ENCODE measurements around the gene CACNB3. TPM values are rescaled to one million over a fixed set of nuclear protein-coding genes. Genes with fewer than 3 reads are reported as not detected.

CACNB3 gene
- total RNA-seq, 2 donors from 2014 or later: 17.8 to 30.5 TPM

- DNase-seq (ENCODE audit: low spot score) (no peak), ATAC-seq (ENCODE audit: insufficient number of reproducible peaks, low FRiP score, low read depth) (no peak)
- Histone ChIP-seq H3K9me3 (no peaks in the 10 kb centered on the region), H3K27me3 (replicated peaks; ENCODE audit: insufficient read depth) (no peaks in the 10 kb centered on the region), H3K36me3 (peaks cover 11% of the 10 kb centered on the region), H3K4me1 (ENCODE audit: control insufficient read depth in 1 of 2, low read depth in 2 of 2) (peaks cover 38 to 85% of the 10 kb centered on the region in 2 donors), H3K4me3 (no peak overlapping the region), H3K27ac (no peak overlapping the region)
- TF ChIP-seq CTCF (IDR thresholded peaks at IDR 0.05): no peak
Observed at GRCh38 chr12:48783432-48783831, 34.9 kb upstream of the CACNB3 start.

- no peak for TF ChIP-seq CTCF (IDR thresholded peaks at IDR 0.05)
- H3K27me3 ChIP-seq (replicated peaks; ENCODE audit: insufficient read depth): no peaks in the 10 kb centered on the region
- no peak for ATAC-seq (ENCODE audit: insufficient number of reproducible peaks, low FRiP score, low read depth)
- H3K4me3 ChIP-seq: peak overlapping the region; percentile 89
- no peaks in the 10 kb centered on the region for H3K9me3 ChIP-seq
- H3K4me1 ChIP-seq (ENCODE audit: control insufficient read depth in 1 of 2, low read depth in 2 of 2): peaks cover 19 to 58% of the 10 kb centered on the region in 2 donors
- H3K27ac ChIP-seq: peak overlapping the region; percentile 96 to 97
- H3K36me3 ChIP-seq: peaks cover 11% of the 10 kb centered on the region
- no peak for DNase-seq (ENCODE audit: low spot score)
Observed at GRCh38 chr12:48786591-48787544, 31.4 kb upstream of the CACNB3 start.

GRCh38 chr12:48787791-48788523 lies 30.3 kb upstream of the CACNB3 start:
- H3K9me3 ChIP-seq: no peaks in the 10 kb centered on the region
- no peak for TF ChIP-seq CTCF (IDR thresholded peaks at IDR 0.05)
- H3K27me3 ChIP-seq (replicated peaks; ENCODE audit: insufficient read depth): no peaks in the 10 kb centered on the region
- peaks cover 13 to 47% of the 10 kb centered on the region in 2 donors for H3K4me1 ChIP-seq (ENCODE audit: control insufficient read depth in 1 of 2, low read depth in 2 of 2)
- DNase-seq (ENCODE audit: low spot score): no peak
- peak overlapping the region; percentile 89 for H3K4me3 ChIP-seq
- peak overlapping the region; percentile 96 to 97 for H3K27ac ChIP-seq
- H3K36me3 ChIP-seq: peaks cover 3% of the 10 kb centered on the region
- no peak for ATAC-seq (ENCODE audit: insufficient number of reproducible peaks, low FRiP score, low read depth)

- Histone ChIP-seq H3K27me3 (replicated peaks; ENCODE audit: insufficient read depth) (no peaks in the 10 kb centered on the region), H3K36me3 (no peaks in the 10 kb centered on the region), H3K9me3 (no peaks in the 10 kb centered on the region), H3K4me3 (peak overlapping the region; percentile 89), H3K27ac (peak overlapping the region; percentile 96 to 97), H3K4me1 (ENCODE audit: control insufficient read depth in 1 of 2, low read depth in 2 of 2) (peaks cover 13 to 42% of the 10 kb centered on the region in 2 donors)
- ATAC-seq (ENCODE audit: insufficient number of reproducible peaks, low FRiP score, low read depth) (no peak), DNase-seq (ENCODE audit: low spot score) (no peak)
- TF ChIP-seq CTCF (IDR thresholded peaks at IDR 0.05): no peak
Observed at GRCh38 chr12:48788524-48788853, 29.8 kb upstream of the CACNB3 start.
